GM19099 (cell line): ENCODE measurements around the gene GNAO1.

Experiments
- POLR2A ChIP-seq: IDR thresholded peaks from 3 replicates; pipeline ENCODE4 v1.6.1; 2011; ENCODE audit warnings: low read depth; ENCODE audit not compliant: insufficient read length; ENCODE audit errors: extremely low read depth

GNAO1 gene

DNA sequence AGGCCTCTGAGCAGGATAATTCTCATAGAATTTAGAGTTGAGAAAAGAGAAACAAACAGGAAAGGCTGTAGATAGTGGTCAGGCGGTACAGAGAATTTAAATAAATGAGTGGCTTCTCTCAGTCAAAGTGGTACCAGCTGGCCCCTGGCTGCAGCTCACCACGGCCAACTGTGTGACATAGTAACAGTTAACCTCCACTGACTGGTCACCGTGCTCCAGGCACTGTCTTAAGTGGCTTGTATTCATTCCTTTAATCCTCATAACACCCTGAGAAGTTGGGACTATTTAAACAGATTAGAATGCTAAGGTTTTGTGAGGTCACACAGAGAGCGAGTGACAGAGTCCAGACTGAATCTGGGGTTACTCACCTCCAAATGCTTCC lies 108.9 kb downstream of the GNAO1 start:
- TF ChIP-seq POLR2A, result no peak

GRCh38 chr16:56300891-56301850 lies 109.9 kb downstream of the GNAO1 start:
- TF ChIP-seq POLR2A, result no peak

- no peak for TF ChIP-seq POLR2A
These were observed 111.2 kb downstream of the GNAO1 start for GRCh38 chr16:56302506-56302905.

DNA sequence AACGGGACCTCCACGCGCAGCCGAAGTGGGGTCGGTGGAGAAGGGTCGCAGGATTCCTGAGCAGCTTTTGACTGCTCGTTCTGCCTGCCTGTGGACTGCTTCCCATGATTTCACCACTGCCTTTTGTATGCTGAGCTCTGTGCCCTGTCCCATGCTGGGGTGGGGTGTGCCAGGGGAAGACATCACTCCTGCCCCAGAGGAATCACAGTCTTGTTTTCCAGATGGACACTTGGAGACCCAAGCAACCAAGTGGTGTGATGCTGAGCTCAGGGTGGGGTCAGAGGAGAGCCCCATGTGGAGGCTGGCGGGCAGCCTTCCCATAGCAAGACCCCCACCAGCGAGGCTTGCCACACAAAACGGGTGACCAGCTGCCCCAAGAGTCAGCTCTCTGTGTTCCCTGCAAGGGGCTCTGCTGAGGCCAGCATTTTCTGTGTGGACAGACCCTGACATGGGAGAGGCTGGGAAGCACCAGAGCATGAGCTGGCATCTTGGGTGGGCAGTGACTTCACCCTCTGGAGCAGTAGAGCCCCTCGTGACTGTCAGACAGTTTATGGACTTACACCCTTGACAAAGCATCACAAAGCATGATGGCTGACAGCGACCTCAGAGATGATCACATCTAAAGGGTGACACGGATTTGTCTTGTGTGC lies 111.9 kb downstream of the GNAO1 start:
- no peak for TF ChIP-seq POLR2A

- no peak for TF ChIP-seq POLR2A
These were observed 112.6 kb downstream of the GNAO1 start for GRCh38 chr16:56303880-56304279.

GRCh38 chr16:56305956-56306565 lies 114.8 kb downstream of the GNAO1 start:
- no peak for TF ChIP-seq POLR2A

DNA sequence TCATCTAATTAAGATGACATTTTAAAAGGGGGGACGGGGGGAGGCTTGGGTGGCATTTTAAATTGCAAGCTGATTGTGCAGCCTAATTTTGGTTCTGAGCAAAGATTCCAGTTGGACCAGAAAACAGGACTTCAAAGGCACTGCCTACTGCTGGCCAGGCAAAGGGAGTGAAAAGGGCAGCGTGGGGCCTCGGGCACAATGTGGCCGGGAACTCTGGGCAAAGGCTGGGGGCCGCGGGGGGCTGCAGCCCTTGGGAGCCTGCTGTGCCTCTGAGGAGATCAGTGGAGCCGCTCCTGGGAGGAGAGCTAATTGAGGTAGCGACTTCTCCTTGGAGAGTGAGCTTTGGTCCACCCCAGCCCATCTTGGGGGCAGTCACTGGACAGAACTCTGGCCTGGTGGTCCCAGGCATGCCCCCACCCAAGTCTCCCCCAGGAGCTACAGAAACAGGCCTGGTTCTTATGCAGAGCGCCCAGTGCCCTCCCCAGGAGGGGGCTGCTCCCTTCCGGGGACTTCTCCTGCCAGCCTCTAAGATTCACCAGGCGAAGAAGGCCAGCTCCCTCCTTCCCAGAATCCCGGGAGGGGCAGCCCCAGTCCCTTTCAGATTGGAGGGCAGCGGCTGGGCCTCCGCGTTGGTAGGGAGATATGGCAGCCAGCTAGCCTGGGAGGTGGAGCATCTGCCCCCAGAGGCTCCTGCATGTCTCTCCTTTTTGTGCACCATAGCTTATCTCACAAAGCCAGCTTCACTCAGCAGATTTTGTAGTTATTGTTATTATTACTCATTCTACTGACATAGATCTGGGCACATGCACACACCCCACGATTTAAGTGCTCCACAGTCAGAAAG lies 115.6 kb downstream of the GNAO1 start:
- TF ChIP-seq POLR2A, result no peak

DNA sequence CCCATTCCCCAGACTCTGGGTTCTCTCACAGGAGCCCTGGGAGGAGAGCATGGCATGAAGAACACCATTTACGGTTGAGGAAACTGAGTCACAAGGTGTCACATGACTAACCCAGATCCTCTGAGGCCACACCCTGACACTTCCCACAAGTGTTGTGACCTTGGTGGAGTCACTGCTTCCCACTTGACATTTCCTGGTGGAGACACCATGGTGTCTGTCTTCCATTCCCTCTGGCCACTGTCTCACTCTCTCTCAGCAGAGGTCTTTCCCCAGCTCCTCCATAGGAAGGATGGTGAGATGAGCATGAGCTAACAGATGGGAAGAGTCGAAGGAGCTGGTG lies 116.2 kb downstream of the GNAO1 start:
- TF ChIP-seq POLR2A, result no peak

DNA sequence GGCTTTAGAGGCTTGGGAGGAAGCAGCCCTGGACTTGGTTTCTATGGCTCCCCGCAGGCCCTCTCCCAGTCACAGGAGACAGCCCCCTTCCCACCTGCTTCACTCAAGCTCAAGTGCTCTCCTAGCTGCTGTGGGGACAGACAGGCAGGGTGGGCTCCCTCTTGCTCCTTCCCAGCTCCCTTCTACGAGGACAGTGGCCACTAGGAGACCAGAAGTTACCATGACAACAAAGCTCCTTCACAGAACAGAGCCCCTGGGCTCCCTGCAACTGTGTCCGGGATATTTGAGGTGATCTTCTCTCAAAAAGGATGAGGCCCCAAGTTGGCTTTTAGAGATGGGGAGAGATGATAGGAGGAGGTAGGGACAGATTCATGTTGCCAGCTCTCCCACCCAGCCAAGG lies 117.7 kb downstream of the GNAO1 start:
- TF ChIP-seq POLR2A, result no peak

DNA sequence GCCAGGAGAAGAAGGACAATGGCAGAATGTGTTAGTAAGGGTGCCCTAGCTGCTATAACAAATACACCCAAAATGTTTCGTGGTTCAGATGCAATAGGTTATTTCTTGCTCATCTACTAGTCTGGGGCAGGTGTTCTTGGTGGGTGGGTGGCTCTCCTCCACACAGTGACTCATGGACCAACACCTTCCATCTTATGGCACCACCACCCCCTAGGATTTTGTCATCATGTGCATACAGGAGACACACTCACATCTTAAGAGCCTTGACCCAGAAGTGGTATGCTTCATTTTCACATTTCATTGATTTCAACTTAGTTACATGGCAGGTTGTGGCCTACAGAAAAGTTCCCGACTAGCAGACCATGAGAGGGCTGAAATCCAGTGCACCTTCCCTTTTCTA lies 119.4 kb downstream of the GNAO1 start:
- TF ChIP-seq POLR2A, result no peak

DNA sequence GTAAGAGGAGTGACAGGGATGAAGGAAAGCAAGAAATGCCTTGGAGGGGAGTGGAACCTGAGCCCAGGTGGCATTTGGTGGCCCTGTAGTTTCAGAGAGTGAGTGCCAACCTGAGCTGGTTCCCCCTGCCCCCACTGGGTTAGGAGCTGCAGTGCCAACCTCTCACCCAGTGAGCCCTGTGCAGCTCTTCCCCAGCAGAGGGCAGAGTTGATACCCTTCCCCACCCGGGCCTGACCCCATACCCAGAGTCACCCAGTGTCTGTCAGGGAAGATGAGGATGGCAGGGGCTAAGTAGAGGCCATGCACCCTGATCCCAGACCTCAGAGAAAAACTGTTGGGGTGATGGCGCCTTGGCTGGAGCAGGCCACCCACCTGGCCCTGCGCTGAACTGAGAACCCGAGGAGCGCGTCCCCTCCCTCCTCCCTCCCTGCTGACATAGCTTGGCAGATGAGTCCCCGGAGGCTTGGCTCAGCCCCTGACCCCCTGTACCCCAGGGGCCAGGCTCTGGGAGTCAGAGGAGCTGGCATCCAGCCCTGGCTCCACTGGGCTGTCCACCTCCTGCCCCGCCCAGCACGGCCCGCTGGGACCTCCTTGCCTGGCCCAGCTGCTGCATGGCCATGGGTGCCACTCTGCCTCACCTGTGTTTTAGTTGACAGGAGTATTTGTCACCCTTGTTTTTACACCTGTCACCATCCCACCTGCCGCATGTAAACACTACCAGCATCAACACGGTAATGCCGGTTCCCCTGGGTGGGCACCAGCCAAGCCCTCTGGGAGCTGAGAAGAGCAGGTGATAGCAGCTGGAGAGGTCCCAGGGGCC lies 120.1 kb downstream of the GNAO1 start:
- no peak for TF ChIP-seq POLR2A

- no peak for TF ChIP-seq POLR2A
These were observed 120.7 kb downstream of the GNAO1 start for GRCh38 chr16:56312028-56312300.

GRCh38 chr16:56312556-56312955 lies 121.3 kb downstream of the GNAO1 start:
- no peak for TF ChIP-seq POLR2A

- TF ChIP-seq POLR2A, result no peak
These were observed 123.1 kb downstream of the GNAO1 start for GRCh38 chr16:56314244-56314850.
